KMS-11 (cell line): ENCODE measurements around the gene L3MBTL1.

Experiments used
- H2AFZ ChIP-seq: fragments of 200-600 bp; sonication (generic); 2 replicates; pipeline ENCODE4 v1.6.1; 2016; ENCODE audit warnings: antibody characterized with exemption, mixed run types, low read depth
- H3K27ac ChIP-seq: fragments of 200-600 bp; sonication (generic); 2 replicates; pipeline ENCODE4 v1.6.1; 2016; ENCODE audit warnings: mild to moderate bottlenecking, mixed run types
- H3K27me3 ChIP-seq: fragments of 200-600 bp; sonication (generic); 2 replicates; pipeline ENCODE4 v1.6.1; 2017; ENCODE audit warnings: mild to moderate bottlenecking, low read depth, mixed run types, moderate library complexity; ENCODE audit not compliant: insufficient read depth
- H3K36me3 ChIP-seq: fragments of 200-600 bp; sonication (generic); 2 replicates; pipeline ENCODE4 v1.6.1; 2017; ENCODE audit warnings: mild to moderate bottlenecking, mixed run types; ENCODE audit not compliant: insufficient read depth
- H3K4me1 ChIP-seq: fragments of 200-600 bp; sonication (generic); 2 replicates; pipeline ENCODE4 v1.6.1; 2016; ENCODE audit warnings: mild to moderate bottlenecking, low read depth, mixed run types; ENCODE audit not compliant: poor library complexity, severe bottlenecking
- H3K4me2 ChIP-seq: fragments of 200-600 bp; sonication (generic); 2 replicates; pipeline ENCODE4 v1.7.0; 2016; ENCODE audit warnings: mild to moderate bottlenecking, mixed run types
- H3K4me3 ChIP-seq: fragments of 200-600 bp; sonication (generic); IDR thresholded peaks from 2 replicates; pipeline ENCODE4 v1.6.1; 2017; ENCODE audit warnings: low read depth, low read length, mixed read lengths; ENCODE audit not compliant: insufficient read depth
- H3K79me2 ChIP-seq: fragments of 200-600 bp; sonication (generic); 2 replicates; pipeline ENCODE4 v1.6.1; 2016; ENCODE audit warnings: low read depth, mixed run types; ENCODE audit not compliant: insufficient read depth
- H3K9ac ChIP-seq: fragments of 200-600 bp; sonication (generic); 2 replicates; pipeline ENCODE4 v1.6.1; 2016; ENCODE audit warnings: mild to moderate bottlenecking, mixed run types
- H4K20me1 ChIP-seq: fragments of 200-600 bp; sonication (generic); 2 replicates; pipeline ENCODE4 v1.6.1; 2016; ENCODE audit warnings: mild to moderate bottlenecking, mixed run types; ENCODE audit not compliant: insufficient read depth
- CTCF ChIP-seq: fragments of 200-600 bp; sonication (generic); conservative IDR thresholded peaks from 2 replicates; pipeline ENCODE4 v1.6.1; 2017; ENCODE audit warnings: low read depth, mild to moderate bottlenecking, antibody characterized with exemption, low read length, moderate library complexity, mixed read lengths

L3MBTL1 gene

GRCh38 chr20:43539975-43540672, 32.6 kb downstream of the L3MBTL1 start:
- H3K79me2 ChIP-seq, result no peaks in the 10 kb centered on the region
- no peaks in the 10 kb centered on the region for H3K27me3 ChIP-seq
- H3K9ac ChIP-seq, result no peak overlapping the region
- H2AFZ ChIP-seq, result no peak overlapping the region
- no peak overlapping the region for H3K4me2 ChIP-seq
- no peaks in the 10 kb centered on the region for H3K36me3 ChIP-seq
- H3K4me1 ChIP-seq, result peaks cover 41% of the 10 kb centered on the region
- H3K27ac ChIP-seq, result no peak overlapping the region
- no peak for TF ChIP-seq CTCF
- H3K4me3 ChIP-seq, result no peak overlapping the region
- H4K20me1 ChIP-seq, result no peaks in the 10 kb centered on the region

GRCh38 chr20:43540673-43541060, 33.2 kb downstream of the L3MBTL1 start:
- H3K4me3 ChIP-seq, result no peak overlapping the region
- no peak overlapping the region for H3K4me2 ChIP-seq
- H3K4me1 ChIP-seq, result peaks cover 36% of the 10 kb centered on the region
- no peaks in the 10 kb centered on the region for H4K20me1 ChIP-seq
- H3K27me3 ChIP-seq, result no peaks in the 10 kb centered on the region
- no peak for TF ChIP-seq CTCF
- H3K36me3 ChIP-seq, result no peaks in the 10 kb centered on the region
- H3K79me2 ChIP-seq, result no peaks in the 10 kb centered on the region
- no peak overlapping the region for H3K9ac ChIP-seq
- H2AFZ ChIP-seq, result no peak overlapping the region
- no peak overlapping the region for H3K27ac ChIP-seq

GRCh38 chr20:43541214-43541613, 33.7 kb downstream of the L3MBTL1 start:
- no peak overlapping the region for H3K9ac ChIP-seq
- H3K79me2 ChIP-seq, result no peaks in the 10 kb centered on the region
- no peak for TF ChIP-seq CTCF
- no peaks in the 10 kb centered on the region for H4K20me1 ChIP-seq
- no peak overlapping the region for H3K4me2 ChIP-seq
- H3K36me3 ChIP-seq, result no peaks in the 10 kb centered on the region
- peaks cover 35% of the 10 kb centered on the region for H3K4me1 ChIP-seq
- no peaks in the 10 kb centered on the region for H3K27me3 ChIP-seq
- no peak overlapping the region for H3K4me3 ChIP-seq
- no peak overlapping the region for H3K27ac ChIP-seq
- no peak overlapping the region for H2AFZ ChIP-seq

GRCh38 chr20:43542161-43542560, 34.7 kb downstream of the L3MBTL1 start:
- no peaks in the 10 kb centered on the region for H3K27me3 ChIP-seq

More at GRCh38 chr20:43542161-43542560, 34.7 kb downstream of the L3MBTL1 start:
- H3K36me3 ChIP-seq, result no peaks in the 10 kb centered on the region
- no peaks in the 10 kb centered on the region for H4K20me1 ChIP-seq
- no peak overlapping the region for H3K27ac ChIP-seq
- no peak for TF ChIP-seq CTCF
- H3K4me2 ChIP-seq, result no peak overlapping the region; the same call in 1 of the 2 replicates
- peaks cover 35% of the 10 kb centered on the region for H3K4me1 ChIP-seq
- no peak overlapping the region for H3K9ac ChIP-seq
- no peak overlapping the region for H3K4me3 ChIP-seq
- H2AFZ ChIP-seq, result no peak overlapping the region
- no peaks in the 10 kb centered on the region for H3K79me2 ChIP-seq
